Stimulated activated CD8-positive, alpha-beta memory T cell treated with anti-CD3 and anti-CD28 coated beads, Interleukin-12 subunit alpha, Interleukin-12 subunit beta, amount 100 ng/mL, for 24 hours (primary cell): Measurements from ENCODE around the gene EBP.
A peak's percentile ranks its signal among the peaks of the same experiment; 100 is the strongest.
"Not testable (repeated sequence)": the region's sequence is repeated elsewhere in the genome, so short reads cannot be mapped to it uniquely, and the experiment has no call there.

Experiments used
- DNase-seq: peaks from one replicate; pipeline ENCODE4 v3.0.0-alpha.2; 2020; ENCODE audit errors: extremely low read depth

The EBP gene

DNA sequence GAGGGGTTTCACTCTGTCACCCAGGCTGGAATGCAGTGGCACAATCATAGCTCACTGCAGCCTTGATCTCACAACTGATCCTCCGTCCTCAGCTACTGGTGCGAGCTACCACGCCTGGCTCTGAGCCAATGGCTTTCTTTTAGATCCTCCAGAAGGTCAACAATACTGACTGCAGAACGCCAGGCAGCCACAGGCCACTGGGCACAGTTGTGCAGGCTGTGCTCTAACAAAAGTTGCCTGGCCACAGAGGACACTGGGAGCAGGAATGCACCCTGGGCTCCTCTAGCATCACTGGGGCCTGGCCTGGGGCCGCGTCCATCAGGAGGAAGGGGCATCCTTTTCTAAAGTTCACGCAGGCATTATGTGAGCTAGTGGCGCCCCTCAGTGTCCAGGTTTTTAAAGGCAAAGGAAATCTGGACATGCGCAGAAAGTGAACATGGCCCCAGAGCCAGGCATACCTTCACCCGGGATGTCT is 27.7 kb upstream of the EBP start:
- no peak for DNase-seq

DNA sequence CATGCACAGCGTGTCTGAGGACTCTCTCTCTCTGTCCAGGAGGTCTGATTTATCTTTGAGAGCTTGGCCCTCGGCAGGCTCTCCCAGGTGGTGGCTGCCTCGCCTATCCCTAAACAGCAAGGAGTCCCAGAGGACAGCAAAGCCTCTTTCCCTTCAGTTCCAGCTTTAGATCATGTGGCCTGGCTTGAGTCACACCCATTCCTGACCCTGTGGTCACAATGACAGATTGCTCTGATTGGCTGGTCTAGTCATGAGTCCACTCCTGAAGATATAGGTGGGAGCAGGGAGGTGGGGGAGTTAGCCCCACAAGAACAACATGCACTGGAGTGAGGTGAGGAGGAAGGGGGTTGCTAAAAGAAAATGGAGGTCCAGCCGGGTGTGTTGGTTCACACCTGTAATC is 24.9 kb upstream of the EBP start:
- no peak for DNase-seq

DNA sequence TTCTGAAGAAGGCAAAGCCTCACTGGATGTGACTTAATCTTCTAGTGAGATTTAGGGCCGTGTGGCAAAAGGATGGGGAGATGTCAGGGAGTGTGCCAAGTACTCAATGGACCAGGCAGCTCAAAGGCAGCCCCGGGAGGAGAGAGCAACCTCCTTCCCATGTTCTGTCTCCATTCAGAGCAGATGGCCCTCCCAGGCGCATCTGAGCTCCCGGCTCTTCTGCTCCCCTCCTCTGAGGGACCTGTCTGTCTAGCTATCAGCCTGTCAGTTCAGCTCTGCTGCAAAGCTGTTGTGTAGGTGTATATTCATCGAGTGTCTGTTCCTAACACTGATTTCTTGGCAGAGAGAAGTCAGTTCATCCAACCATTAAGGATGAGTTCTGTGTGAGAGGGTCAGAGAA is 23.7 kb upstream of the EBP start:
- no peak for DNase-seq

DNA sequence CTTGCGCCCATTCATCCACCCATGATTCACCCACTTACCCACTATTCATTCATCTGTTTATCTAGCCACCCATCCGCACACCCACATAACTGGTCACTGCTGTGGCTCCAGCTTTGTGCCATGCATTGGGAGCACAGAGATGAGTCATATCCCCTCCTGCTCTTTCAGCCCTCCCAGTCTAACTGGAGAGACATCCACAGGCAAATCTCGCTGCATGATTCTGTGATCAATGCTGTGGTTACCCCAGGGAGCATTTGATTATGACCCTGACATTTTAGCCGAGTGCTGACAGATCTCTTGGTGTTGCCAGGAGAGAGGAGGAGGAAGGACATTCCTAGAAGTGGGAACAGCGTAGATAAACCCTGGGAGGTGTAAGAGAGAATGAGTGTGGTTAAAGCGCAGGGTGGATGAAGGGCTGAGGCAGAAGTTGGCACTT is 23.2 kb upstream of the EBP start:
- no peak for DNase-seq

DNA sequence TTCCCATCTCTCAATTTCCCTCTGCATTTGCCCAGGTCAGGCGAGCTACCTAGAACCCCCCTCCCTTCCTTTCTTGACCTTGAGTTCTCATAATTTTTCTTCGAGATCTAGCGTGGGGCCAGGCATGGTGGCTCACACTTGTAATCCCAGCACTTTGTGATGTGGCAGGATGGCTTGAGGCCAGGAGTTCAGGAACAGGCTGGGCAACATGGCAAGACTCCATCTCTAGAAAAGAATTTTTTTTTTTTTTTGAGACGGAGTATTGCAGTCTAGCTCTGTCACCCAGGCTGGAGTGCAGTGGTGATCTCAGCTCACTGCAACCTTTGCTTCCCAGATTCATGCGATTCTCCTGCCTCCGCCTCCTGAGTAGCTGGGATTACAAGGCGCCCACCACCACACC is 17.3 kb upstream of the EBP start:
- no peak for DNase-seq

DNA sequence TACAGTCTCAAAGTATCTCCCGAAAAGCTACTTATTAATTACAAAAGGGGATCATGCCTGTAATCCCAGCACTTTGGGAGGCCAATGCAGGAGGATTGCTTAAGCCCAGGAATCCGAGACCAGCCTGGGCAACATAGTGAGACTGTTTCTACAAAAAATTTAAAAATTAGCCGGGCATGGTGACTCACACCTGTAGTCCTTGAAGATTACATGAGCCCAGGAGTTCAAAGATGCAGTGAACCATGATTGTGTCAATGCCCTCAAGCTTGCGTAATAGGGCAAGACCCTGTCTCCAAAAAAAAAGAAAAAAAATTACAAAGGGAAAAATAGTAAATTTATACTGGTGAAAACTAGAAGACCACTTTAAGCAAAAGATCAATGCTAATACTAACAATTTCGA is 16.1 kb upstream of the EBP start:
- DNase-seq: no peak

DNA sequence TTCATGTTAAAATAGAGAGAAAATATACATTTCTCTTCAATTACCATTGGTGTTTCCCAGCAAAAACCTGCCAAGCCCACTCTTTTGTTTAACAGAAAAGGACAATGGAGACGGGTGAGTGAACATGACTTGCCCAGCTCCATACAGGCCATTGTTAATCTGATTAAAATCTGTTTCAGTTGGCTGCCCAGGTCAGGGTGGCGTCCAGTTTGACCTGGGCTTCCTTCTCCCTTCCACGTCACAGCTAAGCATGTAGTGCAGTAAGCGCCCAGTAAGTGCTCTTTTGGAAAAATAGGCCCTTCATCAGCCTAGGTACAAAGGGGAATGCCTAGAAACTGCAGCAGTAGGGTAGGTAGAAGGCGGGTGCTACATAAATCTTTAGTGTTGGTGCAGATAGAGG is 14.4 kb upstream of the EBP start:
- no peak for DNase-seq

DNA sequence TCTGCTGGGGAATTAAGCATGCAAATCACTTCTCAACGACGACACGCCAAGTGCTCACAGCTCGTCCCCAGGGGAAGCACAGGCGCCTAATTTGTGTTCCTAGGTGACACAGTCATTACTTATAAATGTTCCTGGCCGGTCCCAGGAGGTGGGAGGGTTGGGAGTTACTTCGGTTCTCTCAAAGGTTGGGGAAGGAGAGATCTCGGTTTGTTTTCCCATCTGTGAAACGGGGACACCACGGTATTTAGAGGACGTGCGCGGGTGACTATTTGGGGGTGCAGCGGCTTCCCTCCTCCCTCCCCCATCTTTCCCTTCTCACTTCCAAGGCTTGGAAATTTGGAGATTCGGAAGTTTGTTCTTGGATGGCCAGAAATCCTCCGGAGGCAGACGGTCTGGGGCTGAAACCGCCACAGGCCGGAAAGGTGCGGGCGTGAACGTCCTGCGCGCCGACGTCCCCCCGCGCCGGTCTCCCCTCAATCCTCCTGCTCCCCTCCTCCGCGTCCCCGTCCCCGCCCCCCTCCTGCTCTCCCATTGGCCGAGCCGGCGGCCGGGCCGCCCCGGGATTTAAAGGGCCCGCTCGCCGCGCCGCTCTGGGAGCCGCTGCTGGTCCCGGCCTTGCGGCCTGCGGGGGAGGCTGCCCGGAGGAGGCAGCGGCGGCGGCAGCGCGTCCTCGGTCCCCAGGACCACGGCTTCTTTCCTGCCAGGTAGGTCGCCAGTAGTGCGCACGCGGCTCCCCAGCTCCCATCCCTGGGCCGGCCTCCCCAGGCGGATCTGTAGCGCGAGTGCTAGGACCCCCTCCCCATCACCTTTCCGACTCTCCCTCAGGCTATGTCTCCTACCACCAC is 13.0 kb upstream of the EBP start, which contains the start of gene PORCN:
Gene PORCN (plus strand): TSS at position 593 of the 845 bp plus-strand sequence. CDS start 829 bp downstream, outside the sequence.
- peak; percentile 51 for DNase-seq

DNA sequence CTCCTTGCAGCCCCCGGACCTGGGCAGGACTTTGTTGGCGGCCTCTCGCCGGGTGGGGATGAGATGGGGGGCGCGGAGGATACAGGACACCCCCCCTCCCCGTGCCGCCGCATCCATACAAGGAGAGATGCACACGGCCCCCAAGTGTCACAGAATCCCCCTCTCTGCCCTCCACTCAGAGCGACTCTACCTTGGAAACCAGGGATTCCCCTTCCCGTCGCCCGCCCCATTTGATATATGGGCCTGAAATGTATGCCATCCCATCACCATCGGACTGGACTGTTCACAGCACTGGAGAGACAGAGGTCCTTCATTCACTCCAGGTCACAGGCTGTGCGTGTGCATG is 12.4 kb upstream of the EBP start:
- DNase-seq: no peak

DNA sequence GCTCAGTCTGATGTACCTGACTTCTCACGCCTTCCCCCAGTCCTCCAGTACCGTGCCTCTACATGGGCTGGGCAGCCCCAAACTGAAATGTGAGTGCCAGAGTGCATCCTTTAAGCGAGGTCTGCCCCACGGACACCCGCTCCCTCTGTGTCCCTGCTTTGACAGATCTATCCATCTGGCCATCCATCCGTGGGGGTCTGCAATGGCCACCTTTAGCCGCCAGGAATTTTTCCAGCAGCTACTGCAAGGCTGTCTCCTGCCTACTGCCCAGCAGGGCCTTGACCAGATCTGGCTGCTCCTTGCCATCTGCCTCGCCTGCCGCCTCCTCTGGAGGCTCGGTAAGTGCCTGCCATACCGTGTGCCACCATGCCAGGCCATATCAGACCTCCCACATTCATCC is 12.0 kb upstream of the EBP start:
- no peak for DNase-seq

DNA sequence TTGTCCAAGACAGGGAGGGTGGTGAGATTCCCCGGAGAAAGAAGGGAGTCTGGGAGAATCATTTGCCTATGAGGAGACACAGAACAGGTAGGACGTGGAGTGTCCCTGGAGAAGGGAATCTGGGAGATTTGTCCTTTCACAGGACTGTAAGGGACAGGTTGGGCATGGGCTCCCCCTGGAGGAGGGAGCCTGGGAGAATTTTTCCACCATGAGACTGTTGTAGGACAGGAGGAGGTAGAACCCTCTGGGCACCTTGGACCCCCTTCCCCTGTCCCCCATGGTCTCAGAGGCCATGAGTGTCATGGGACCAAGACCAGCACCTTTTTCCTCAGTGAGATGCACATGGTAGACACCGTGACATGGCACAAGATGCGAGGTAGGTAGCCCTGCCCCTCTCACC is 10.0 kb upstream of the EBP start:
- no peak for DNase-seq

DNA sequence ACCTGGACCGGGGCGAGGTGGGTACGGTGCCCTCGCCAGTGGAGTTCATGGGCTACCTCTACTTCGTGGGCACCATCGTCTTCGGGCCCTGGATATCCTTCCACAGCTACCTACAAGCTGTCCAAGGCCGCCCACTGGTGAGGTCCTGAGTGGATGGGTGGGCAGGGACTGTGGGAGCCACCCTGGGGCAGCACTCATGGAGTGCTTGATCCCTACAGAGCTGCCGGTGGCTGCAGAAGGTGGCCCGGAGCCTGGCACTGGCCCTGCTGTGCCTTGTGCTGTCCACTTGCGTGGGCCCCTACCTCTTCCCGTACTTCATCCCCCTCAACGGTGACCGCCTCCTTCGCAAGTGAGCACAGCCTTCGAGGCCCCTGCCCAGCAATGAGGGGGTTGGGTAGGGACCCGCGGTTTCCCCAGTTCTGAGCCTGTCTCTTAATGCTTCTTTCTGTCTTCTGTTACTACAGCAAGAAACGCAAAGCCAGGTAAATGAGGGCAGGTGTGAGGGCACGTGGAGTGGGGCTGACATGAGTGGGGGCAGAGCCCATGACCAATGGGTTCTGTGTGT is 9.2 kb upstream of the EBP start:
- no peak for DNase-seq

DNA sequence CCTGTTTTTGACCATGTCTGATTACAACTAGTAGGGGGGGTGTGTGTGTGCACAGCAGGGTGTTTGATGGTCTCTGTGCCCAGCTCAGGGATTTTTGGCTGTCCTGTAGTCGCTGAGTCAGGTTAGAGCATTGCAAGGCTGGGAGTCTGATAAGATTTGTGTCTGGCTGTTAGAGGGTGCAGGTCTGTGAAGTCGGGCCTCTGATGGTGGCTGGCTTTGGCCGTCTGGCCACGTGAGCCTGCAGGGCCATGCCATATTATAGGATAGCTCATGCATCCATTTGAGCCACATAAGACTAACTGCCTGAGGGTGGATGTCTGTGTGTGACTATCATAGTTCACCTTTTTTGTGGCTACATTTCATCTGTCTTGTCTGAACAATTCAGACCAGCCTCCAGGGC is 7.9 kb upstream of the EBP start:
- DNase-seq: no peak

DNA sequence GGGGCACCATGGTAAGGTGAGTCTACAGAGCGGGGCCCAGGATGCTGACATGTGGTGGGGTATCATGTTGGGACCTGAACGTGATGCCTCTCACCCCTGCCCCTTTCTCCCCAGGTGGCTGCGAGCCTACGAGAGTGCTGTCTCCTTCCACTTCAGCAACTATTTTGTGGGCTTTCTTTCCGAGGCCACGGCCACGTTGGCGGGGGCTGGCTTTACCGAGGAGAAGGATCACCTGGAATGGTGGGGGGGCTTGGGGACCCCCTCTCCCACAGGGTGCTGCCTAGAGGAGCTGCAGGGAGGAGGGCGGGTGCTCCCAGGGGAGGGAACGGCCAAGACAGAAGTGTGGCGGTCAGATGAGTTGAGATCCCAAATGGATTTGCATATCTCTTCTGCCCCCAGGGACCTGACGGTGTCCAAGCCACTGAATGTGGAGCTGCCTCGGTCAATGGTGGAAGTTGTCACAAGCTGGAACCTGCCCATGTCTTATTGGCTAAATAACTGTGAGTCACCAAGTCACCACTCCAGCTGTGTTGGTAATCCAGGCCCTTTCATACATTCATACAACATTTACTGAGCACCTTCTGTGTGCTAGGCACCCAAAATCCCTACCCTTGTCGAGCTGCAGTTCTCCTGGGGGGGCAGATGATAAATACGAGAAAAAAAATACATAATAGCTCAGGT is 7.3 kb upstream of the EBP start:
- DNase-seq: no peak

DNA sequence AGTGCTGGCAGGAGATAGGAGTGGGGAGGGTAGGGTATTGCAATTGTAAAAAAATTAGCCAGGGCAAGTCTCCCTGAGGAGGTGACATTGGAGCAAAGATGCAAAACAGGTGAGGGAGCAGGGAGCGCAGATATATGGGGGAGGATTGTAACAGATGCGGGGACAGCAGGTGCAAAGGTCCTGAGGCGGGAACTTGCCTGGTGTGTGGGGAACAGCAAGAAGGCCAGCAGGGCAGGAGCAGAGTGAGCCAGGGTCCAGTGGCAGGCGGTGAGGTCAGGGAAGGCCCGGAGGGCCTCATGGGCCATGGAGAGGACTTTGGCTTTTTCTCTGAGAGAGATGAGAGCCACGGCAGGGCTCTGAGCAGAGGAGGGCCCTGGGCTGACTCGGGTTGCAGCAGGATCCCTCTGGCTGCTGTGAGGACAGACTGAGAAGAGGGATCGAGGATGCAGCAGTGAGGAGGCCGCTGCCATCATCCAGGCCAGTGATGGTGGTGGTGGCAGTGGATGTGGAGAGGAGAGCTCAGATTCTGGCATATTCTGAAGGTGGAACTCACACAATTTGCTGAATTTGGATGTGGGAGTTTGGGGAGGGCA is 6.6 kb upstream of the EBP start:
- DNase-seq: no peak

DNA sequence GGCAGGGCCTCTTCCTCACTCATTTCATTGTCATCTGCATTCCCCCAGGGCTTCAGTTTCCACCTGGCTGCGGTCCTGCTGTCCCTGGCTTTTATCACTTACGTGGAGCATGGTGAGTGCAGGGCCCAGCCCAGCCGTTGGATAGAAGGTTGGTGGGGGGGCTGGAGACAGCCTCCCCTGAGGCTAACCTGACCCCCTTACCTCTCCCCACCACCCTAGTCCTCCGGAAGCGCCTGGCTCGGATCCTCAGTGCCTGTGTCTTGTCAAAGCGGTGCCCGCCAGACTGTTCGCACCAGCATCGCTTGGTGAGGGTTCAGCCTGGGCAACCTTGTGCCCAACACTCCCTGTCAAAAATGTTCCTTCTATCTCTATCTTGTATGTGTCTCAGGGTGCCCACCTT is 5.8 kb upstream of the EBP start:
- DNase-seq: no peak

DNA sequence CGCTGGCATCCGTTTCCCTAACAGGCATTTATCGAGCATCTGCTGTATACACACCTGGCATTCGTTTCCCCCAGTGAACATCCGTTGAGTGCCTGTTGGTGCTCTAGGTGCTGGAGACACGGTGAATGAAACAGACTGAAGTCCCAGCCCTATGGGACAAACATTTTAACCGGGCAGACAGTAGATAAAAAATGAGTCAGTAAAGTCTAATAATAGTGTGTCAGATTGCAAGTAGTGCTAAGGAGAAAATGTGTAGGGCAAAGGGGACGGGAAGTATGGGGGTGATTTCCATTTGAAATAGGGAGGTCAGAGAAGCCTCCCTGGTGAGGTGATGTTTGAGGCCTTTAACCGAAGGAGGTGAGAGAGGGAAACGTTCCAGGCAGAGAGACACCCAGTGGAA is 5.3 kb upstream of the EBP start:
- DNase-seq: no peak

DNA sequence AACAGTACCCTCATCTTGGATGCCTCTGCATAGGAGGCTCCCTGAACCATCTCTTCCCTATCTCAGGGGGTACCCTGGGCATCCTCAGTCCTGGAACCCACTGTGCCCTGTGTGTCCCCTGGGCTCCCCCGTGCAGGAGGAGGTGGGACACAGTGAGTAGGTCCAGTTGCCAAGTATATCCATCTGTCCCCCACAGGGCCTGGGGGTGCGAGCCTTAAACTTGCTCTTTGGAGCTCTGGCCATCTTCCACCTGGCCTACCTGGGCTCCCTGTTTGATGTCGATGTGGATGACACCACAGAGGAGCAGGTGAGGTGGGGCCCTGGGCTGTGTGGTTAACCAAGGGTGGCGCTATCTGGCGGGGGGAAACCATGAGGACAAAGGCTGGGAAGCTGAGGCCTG is 4.6 kb upstream of the EBP start:
- no peak for DNase-seq

DNA sequence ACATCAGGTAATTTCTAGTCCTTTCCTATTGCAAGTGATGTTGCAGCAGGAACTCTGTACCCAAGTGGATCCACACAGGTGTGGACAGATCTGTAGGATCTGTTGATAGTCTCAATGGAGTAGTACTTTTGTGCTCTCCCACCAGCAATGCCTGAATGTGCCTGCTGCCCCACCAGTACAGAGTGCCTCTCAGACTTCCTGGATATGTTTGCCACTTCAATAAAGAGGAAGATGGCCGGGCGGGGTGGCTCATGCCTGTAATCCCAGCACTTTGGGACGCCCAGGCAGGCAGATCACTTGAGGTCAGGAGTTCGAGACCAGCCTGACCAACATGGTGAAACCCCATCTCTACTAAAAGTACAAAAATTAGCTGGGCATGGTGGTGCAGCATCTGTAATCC is 2.1 kb upstream of the EBP start:
- not testable (repeated sequence) for DNase-seq

DNA sequence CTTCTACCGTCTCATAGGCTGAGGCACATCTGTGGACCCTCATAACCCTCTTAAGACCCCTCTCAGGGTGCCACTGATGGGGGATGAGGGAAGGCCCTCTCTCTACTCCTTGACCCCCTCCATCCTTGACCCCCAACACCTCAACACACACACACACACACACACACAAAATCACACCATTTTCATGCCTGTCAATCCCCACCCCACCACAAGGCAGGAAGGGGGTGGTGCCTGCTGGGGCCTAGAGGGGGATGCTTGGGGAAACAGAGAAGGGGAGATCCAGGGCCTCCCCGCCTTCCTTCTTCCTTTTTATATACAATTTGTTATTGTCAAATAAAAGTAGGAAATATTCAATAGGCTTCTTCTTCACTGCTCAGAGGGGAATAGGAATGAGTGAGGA is 1.2 kb upstream of the EBP start:
- DNase-seq: no peak

DNA sequence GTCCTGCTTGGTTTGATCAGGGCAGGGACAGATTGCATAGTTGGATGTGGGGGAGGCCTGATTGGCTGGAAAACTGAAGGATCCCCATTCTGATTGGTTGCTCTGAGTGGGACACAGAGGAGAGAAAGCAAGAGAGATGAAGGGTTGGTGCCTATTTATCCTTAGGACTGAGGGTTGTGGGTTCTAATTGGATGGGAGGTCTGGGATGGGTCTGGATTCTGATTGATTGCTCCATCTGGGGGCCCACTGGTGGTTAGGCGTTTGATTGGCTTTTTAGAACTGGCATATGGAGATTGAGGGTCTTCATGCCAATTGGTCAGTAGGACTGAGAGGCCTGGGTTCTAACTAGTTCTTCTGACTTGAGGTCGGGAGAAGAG is 644 bp upstream of the EBP start:
- DNase-seq: no peak

DNA sequence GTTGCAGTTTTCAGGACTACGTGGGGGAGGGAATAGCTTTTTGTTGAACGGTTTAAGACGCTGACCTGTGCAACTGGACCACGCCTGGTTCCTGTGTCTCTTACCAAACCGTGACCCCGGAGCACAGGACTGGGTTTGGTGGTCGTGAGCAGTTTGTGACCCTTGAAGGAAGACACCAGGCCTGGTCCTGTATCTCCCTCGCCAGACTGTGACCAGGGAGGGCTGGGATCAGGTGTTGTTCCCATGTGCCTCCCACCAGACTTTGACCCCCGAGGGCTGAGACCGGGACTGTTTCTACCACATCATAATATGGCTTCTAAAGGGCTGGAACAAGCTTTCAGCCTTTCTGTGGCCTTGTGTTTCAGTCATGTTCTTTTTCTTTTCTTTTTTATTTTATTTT is 683 bp downstream of the EBP start:
- DNase-seq: no peak

DNA sequence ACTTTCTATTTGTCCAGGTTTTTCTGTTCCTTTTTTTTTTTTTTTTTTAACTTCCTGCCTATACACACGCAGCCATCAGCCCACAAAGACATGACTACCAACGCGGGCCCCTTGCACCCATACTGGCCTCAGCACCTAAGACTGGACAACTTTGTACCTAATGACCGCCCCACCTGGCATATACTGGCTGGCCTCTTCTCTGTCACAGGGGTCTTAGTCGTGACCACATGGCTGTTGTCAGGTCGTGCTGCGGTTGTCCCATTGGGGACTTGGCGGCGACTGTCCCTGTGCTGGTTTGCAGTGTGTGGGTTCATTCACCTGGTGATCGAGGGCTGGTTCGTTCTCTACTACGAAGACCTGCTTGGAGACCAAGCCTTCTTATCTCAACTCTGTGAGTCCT is 2.1 kb downstream of the EBP start:
- no peak for DNase-seq
